ENCODE measurements around the gene BUB1B. TPM values are rescaled to one million over a fixed set of nuclear protein-coding genes. Genes with fewer than 3 reads are reported as not detected.
A peak's percentile ranks its signal among the peaks of the same experiment; 100 is the strongest.

Gene BUB1B
- total and polyA plus RNA-seq, 9 of the 15 experiments (the other 6 are each of a cell fraction or from before 2014, with no cell fraction given) = 28.7 to 113 (median 82.2) TPM

DNA sequence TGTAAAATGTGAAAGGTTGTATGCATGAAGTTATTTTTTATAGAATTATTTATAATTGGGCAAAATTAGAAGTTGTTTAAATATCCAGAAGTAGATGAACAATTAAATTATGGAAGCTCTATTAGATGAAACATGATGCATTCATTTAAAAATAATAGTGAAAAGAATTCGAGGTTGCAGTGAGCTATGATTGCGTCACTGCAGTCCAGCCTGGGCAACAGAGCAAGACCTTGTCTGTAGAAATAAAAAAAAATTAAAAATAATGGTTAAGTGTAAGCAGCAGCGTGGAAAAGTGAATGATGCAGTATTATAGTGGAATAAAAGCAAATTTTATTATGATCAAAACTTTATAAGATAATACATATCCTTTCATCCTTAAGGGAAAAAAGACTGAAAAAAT, 14.3 kb downstream of the BUB1B start:
- in situ Hi-C loops (cut with MboI) (no loop called here), intact Hi-C loops (cut with micrococcal nuclease) (no loop called here)
- Histone ChIP-seq H3K9me3 (replicated peaks; ENCODE audit: control insufficient read depth, insufficient read depth, low read depth, low read length) (no peaks in the 10 kb centered on the region), H3K9me1 (ENCODE audit: control insufficient read depth, insufficient read depth, low read length) (no peaks in the 10 kb centered on the region), H3K27ac (ENCODE audit: extremely low read depth, low read depth, low read length) (no peak overlapping the region), H3K79me2 (ENCODE audit: control insufficient read depth, insufficient read depth, low read length) (peaks cover 15% of the 10 kb centered on the region; the same call in 2 of the 3 replicates), H4K20me1 (replicated peaks; ENCODE audit: control insufficient read depth, insufficient read depth, low read length) (no peaks in the 10 kb centered on the region), H3K36me3 (ENCODE audit: control insufficient read depth, insufficient read depth, low read length) (peaks cover 85% of the 10 kb centered on the region), H3K9ac (ENCODE audit: insufficient read depth in 1 of 2, low read depth in 2 of 2, low read length in 2 of 2) (no peak overlapping the region), H3K27me3 (ENCODE audit: control insufficient read depth in 2 of 2, insufficient read depth in 2 of 2, low read length in 2 of 2) (no peaks in the 10 kb centered on the region), H2AFZ (ENCODE audit: low read depth, low read length) (no peak overlapping the region), H3K4me2 (ENCODE audit: insufficient read depth, low read length) (no peak overlapping the region), H3K4me1 (replicated peaks in 1 of 2; ENCODE audit: control insufficient read depth in 2 of 2, insufficient read depth in 2 of 2, low read length in 2 of 2) (no peaks in the 10 kb centered on the region), H3K4me3 (no peak overlapping the region)
- WGBS (ENCODE audit: insufficient coverage, low coverage, missing lambda C conversion rate) = 95% methylated on average over 3 of the region's 3 CpGs
- TF ChIP-seq CEBPG (CRISPR knock-in tag; IDR thresholded peaks at IDR 0.05) = no peak
- peak; percentile 58 to 67; a peak in 3 of 4 replicates for TF ChIP-seq CEBPG (tag; conservative IDR thresholded peaks at IDR 0.05 in 1 of 2, IDR thresholded peaks at IDR 0.05 in 1 of 2)
- no peak for TF ChIP-seq NFE2 (IDR thresholded peaks at IDR 0.05; ENCODE audit: low read depth)
- TF ChIP-seq CEBPB (tag; IDR thresholded peaks at IDR 0.05) = peak; percentile 77
- no peak for ATAC-seq
- FAIRE-seq = no peak
- no TSS peak for BruUV-seq (replicated peaks)
- ChIA-PET POLR2A (interaction anchor here (0.6 to 3.3 kb wide), 3 partner anchors 9 to 14 kb away, joined by 3 to 20 read pairs (median 7); partner anchors contain the start of gene BUB1B), CTCF (ENCODE audit: low intra/inter-chr PET ratio) (no interaction called here)
- no peak for DNase-seq (ENCODE audit: extremely low read depth in 1 of 4, low spot score in 3 of 4)

DNA sequence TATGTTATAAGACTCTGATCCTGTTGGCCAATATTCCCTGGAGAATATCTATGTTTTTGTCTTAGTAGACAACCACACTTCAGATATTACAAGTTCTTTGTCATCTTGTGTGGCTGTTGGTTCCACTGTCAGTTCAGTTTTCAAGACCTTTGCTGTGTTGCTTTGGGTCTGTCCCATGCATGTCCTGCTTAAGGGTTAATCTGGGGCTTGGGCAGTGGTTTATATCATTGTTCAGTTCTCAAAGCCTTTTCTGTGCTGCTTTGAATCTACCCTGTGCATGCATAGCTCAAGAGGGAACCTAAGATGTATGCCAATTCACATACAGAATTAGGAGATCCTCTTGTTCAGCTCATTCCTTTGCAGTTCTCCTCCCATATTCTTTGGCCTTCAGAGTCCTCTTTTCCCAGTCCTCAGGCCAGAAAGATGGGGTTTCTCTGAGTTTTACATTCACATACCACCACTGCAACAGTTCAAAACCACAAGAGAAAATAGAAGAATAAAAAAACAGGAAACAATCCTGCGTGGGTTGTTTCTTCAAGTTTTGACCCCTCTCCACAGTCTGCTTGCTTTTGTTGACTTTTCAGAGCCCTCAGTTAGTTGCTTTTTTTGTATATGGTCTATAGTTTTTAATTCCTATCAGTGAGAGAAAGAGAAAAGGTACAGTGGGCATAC, 21.6 kb downstream of the BUB1B start:
- Histone ChIP-seq H3K36me3 (ENCODE audit: control insufficient read depth, insufficient read depth, low read length) (peaks cover 75% of the 10 kb centered on the region), H3K4me2 (ENCODE audit: insufficient read depth, low read length) (no peak overlapping the region), H3K27ac (ENCODE audit: extremely low read depth, low read depth, low read length) (no peak overlapping the region), H3K27me3 (ENCODE audit: control insufficient read depth in 2 of 2, insufficient read depth in 2 of 2, low read length in 2 of 2) (no peaks in the 10 kb centered on the region), H3K4me1 (replicated peaks in 1 of 2; ENCODE audit: control insufficient read depth in 2 of 2, insufficient read depth in 2 of 2, low read length in 2 of 2) (no peaks in the 10 kb centered on the region), H3K9ac (ENCODE audit: insufficient read depth in 1 of 2, low read depth in 2 of 2, low read length in 2 of 2) (no peak overlapping the region), H3K4me3 (no peak overlapping the region), H3K9me3 (replicated peaks; ENCODE audit: control insufficient read depth, insufficient read depth, low read depth, low read length) (no peaks in the 10 kb centered on the region), H2AFZ (ENCODE audit: low read depth, low read length) (no peak overlapping the region), H4K20me1 (replicated peaks; ENCODE audit: control insufficient read depth, insufficient read depth, low read length) (no peaks in the 10 kb centered on the region), H3K79me2 (ENCODE audit: control insufficient read depth, insufficient read depth, low read length) (peaks cover 14% of the 10 kb centered on the region; the same call in 2 of the 3 replicates), H3K9me1 (ENCODE audit: control insufficient read depth, insufficient read depth, low read length) (no peaks in the 10 kb centered on the region)
- ATAC-seq (no peak), DNase-seq (ENCODE audit: extremely low read depth in 1 of 4, low spot score in 3 of 4) (no peak), FAIRE-seq (no peak)
- 100% methylated on average over 1 of the region's 1 CpG for WGBS (ENCODE audit: insufficient coverage, low coverage, missing lambda C conversion rate)
- intact Hi-C loops (cut with micrococcal nuclease) (no loop called here), in situ Hi-C loops (cut with MboI) (no loop called here)
- BruUV-seq (replicated peaks) = no TSS peak
- ChIA-PET POLR2A (no interaction called here), CTCF (ENCODE audit: low intra/inter-chr PET ratio) (no interaction called here)
- TF ChIP-seq SMAD2 (IDR thresholded peaks at IDR 0.05; ENCODE audit: low read depth, low read length) (no peak), RAD51 (IDR thresholded peaks at IDR 0.05; ENCODE audit: borderline replicate concordance, low read depth) (no peak), PHF20 (IDR thresholded peaks at IDR 0.05; ENCODE audit: partially characterized antibody) (no peak), STAT5B (CRISPR knock-in tag; IDR thresholded peaks at IDR 0.05) (no peak), CTBP1 (IDR thresholded peaks at IDR 0.05; ENCODE audit: borderline replicate concordance) (no peak)
- TF ChIP-seq, protein P1, sequence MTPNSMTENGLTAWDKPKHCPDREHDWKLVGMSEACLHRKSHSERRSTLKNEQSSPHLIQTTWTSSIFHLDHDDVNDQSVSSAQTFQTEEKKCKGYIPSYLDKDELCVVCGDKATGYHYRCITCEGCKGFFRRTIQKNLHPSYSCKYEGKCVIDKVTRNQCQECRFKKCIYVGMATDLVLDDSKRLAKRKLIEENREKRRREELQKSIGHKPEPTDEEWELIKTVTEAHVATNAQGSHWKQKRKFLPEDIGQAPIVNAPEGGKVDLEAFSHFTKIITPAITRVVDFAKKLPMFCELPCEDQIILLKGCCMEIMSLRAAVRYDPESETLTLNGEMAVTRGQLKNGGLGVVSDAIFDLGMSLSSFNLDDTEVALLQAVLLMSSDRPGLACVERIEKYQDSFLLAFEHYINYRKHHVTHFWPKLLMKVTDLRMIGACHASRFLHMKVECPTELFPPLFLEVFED (CRISPR knock-in tag; conservative IDR thresholded peaks at IDR 0.05) = no peak

All from K562 (cell line).